Measurements from ENCODE around the gene MYO3B. TPM values are rescaled to one million over a fixed set of nuclear protein-coding genes. Genes with fewer than 3 reads are reported as not detected.

The MYO3B gene
- total RNA-seq, 1 donor from 2014 or later: 0.17 TPM

DNA sequence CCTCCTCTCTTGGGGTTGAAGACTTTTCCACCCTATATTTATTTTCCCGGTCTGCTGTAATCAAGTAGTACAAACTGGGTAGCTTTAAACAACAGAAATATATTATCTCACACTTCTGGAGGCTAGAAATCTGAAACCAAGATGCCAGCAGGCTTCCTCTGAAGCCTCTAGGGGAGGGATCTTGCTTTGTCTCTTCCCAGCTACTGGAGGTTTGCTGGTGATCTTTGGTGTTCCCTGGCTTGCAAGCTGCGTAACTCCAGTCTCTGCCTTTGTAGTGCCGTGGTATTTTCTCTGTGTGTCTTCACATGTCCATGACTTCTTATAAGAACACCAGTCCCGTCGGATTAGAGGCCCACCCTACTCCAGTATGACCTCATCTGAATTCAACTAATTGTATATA lies 44.4 kb downstream of the MYO3B start:
- Histone ChIP-seq H3K27me3 (no peaks in the 10 kb centered on the region), H3K4me3 (no peak overlapping the region), H3K4me1 (no peaks in the 10 kb centered on the region), H3K9me3 (no peaks in the 10 kb centered on the region), H3K36me3 (no peaks in the 10 kb centered on the region), H3K27ac (no peak overlapping the region)
- TF ChIP-seq, protein P1, sequence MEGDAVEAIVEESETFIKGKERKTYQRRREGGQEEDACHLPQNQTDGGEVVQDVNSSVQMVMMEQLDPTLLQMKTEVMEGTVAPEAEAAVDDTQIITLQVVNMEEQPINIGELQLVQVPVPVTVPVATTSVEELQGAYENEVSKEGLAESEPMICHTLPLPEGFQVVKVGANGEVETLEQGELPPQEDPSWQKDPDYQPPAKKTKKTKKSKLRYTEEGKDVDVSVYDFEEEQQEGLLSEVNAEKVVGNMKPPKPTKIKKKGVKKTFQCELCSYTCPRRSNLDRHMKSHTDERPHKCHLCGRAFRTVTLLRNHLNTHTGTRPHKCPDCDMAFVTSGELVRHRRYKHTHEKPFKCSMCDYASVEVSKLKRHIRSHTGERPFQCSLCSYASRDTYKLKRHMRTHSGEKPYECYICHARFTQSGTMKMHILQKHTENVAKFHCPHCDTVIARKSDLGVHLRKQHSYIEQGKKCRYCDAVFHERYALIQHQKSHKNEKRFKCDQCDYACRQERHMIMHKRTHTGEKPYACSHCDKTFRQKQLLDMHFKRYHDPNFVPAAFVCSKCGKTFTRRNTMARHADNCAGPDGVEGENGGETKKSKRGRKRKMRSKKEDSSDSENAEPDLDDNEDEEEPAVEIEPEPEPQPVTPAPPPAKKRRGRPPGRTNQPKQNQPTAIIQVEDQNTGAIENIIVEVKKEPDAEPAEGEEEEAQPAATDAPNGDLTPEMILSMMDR (IDR thresholded peaks at IDR 0.05): no peak
- intact Hi-C loops (cut with DNase I): no loop called here
- DNase-seq: no peak
- no peak for ATAC-seq

DNA sequence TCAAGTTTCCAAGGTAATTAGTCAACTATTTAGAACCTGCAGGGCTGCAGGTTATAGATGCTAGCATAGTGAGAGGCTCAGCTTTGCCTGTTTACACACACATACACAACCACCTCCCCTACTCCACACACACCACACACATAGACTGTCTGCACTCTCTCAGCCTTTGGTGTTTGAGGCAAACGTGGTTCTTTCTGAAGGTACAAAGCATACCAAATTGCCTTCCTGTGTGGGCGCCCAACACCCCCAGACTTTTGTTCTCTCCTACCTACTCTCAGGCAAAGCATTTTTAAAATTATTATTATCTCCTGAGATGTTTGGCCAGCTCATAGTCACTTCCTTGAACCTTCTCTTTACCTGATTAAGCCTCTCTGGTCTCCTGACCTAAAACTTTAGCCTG lies 44.9 kb downstream of the MYO3B start:
- H3K4me1 ChIP-seq: no peaks in the 10 kb centered on the region
- H3K27ac ChIP-seq: no peak overlapping the region
- intact Hi-C loops (cut with DNase I): no loop called here
- no peaks in the 10 kb centered on the region for H3K27me3 ChIP-seq
- no peaks in the 10 kb centered on the region for H3K9me3 ChIP-seq
- no peaks in the 10 kb centered on the region for H3K36me3 ChIP-seq
- TF ChIP-seq, protein P1 (IDR thresholded peaks at IDR 0.05): no peak
- no peak overlapping the region for H3K4me3 ChIP-seq
- no peak for DNase-seq
- ATAC-seq: no peak

DNA sequence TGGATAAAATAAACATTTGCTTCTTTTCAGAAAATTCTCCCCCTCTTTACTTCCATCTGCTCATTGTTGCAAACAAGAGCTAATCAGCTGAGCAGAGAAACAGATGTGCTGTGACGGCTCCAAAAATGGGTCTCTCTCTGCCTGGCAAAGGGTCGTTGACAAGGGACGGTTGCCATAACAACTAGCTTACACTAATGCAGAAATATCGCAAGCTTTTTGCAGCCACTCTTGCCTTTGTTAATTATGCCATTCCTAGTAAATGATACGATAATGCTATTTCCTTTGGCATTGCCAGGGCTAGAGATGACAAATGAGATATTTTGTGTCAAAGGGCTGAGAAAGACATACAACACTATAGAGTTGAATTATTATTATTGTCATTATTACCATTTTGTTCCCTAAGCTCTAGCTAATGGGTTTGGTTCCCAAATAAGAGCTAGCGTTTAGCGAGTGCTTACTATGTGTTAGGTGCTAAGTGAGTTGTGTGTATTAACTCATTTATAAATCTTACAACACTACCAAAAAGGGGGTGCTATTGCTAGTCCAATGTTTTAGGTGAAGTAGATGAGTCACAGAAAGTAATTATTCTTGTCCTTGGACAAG lies 46.8 kb downstream of the MYO3B start:
- H3K4me3 ChIP-seq: no peak overlapping the region
- H3K36me3 ChIP-seq: no peaks in the 10 kb centered on the region
- intact Hi-C loops (cut with DNase I): no loop called here
- no peaks in the 10 kb centered on the region for H3K9me3 ChIP-seq
- no peak for ATAC-seq
- no peaks in the 10 kb centered on the region for H3K27me3 ChIP-seq
- TF ChIP-seq, protein P1 (IDR thresholded peaks at IDR 0.05): no peak
- no peak for DNase-seq
- H3K4me1 ChIP-seq: no peaks in the 10 kb centered on the region
- no peak overlapping the region for H3K27ac ChIP-seq

DNA sequence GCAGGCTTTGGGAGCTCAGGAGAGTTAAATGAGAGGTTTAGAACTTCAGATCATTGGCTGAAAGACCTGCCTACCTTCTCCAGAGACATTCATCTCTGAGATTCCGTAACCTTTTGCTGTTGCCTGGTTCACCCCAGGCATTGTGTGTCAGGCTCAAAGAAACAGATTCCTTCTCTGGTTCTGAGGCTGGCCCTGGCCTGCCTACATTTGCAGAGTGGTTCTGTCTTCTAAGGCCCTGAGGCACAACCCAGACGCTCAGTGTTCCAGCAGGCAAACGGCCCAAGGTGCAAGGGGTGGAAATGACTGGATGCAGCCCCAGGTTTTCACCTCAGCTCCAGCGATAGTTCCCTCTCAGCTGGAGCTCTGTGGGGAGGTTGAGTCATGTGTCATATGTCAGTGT lies 48.3 kb downstream of the MYO3B start:
- Histone ChIP-seq H3K27me3 (no peaks in the 10 kb centered on the region), H3K4me1 (no peaks in the 10 kb centered on the region), H3K4me3 (no peak overlapping the region), H3K9me3 (no peaks in the 10 kb centered on the region), H3K36me3 (no peaks in the 10 kb centered on the region), H3K27ac (no peak overlapping the region)
- ATAC-seq: no peak
- no peak for DNase-seq
- TF ChIP-seq, protein P1 (IDR thresholded peaks at IDR 0.05): no peak
- intact Hi-C loops (cut with DNase I): no loop called here

DNA sequence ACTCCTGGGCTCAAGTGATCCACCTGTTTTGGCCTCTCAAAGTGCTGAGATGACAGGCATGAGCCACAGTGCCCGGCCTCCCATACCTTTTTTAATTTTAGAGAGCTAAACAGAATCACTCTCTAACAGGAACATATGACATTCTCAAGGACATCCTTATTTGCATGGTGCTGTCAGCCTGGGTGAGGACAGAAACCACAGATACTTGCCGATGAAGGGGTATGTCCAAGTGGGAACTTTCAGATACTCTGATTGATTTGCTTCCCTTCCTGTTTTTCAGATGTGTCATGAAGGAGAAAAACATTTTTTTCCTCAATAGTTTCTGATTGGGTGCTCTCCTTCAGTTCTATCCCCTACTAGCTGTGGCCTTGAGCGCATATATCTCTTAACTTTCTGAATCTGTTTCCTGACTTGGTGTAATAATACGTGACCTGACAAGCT lies 49.6 kb downstream of the MYO3B start:
- Histone ChIP-seq H3K9me3 (no peaks in the 10 kb centered on the region), H3K4me3 (no peak overlapping the region), H3K27me3 (no peaks in the 10 kb centered on the region), H3K4me1 (no peaks in the 10 kb centered on the region), H3K27ac (no peak overlapping the region), H3K36me3 (no peaks in the 10 kb centered on the region)
- intact Hi-C loops (cut with DNase I): no loop called here
- no peak for ATAC-seq
- TF ChIP-seq, protein P1 (IDR thresholded peaks at IDR 0.05): no peak
- DNase-seq: no peak

DNA sequence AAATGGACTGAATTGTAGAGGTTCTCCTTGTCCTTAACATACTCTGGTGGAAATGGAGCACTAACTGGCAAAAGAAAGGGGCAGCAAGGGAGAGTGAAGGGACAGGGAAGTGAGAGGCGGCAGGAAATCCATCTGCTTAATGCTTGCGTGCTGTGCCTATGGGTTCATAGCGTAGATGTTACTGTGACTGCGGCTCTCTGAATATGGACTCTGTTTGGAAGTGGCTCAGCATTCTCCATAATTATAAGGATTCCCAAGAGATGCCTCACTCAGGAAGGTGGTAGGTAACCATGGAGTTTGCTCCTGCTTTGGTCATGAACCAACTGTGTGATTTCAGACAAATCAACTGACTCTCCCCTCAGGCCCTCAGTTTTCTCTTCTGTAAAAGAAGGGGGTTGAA lies 50.0 kb downstream of the MYO3B start:
- intact Hi-C loops (cut with DNase I): no loop called here
- no peaks in the 10 kb centered on the region for H3K4me1 ChIP-seq
- ATAC-seq: no peak
- TF ChIP-seq, protein P1 (IDR thresholded peaks at IDR 0.05): no peak
- H3K9me3 ChIP-seq: no peaks in the 10 kb centered on the region
- H3K4me3 ChIP-seq: no peak overlapping the region
- no peaks in the 10 kb centered on the region for H3K27me3 ChIP-seq
- H3K27ac ChIP-seq: no peak overlapping the region
- H3K36me3 ChIP-seq: no peaks in the 10 kb centered on the region
- DNase-seq: no peak

Data from upper lobe of right lung (tissue), 1 donor.